DMS79 (cell line): ENCODE results near the gene EPHA5.

Experiments used
- DNase-seq: peaks from one replicate; lab custom pipeline; 2025; lab: John Stamatoyannopoulos, UW

Gene EPHA5

GRCh38 chr4:65498606-65499005 is 171.7 kb downstream of the EPHA5 start:
- no peak for DNase-seq

- no peak for DNase-seq
These were observed 174.8 kb downstream of the EPHA5 start for GRCh38 chr4:65495439-65495838.

GRCh38 chr4:65482410-65482809 is 187.9 kb downstream of the EPHA5 start:
- DNase-seq: no peak

- no peak for DNase-seq
These were observed 197.8 kb downstream of the EPHA5 start for GRCh38 chr4:65472531-65472930.

- DNase-seq: no peak
These were observed 203.1 kb downstream of the EPHA5 start for GRCh38 chr4:65467068-65467680.

GRCh38 chr4:65461781-65462180 is 208.5 kb downstream of the EPHA5 start:
- no peak for DNase-seq

GRCh38 chr4:65457011-65457410 is 213.3 kb downstream of the EPHA5 start:
- DNase-seq: no peak

- DNase-seq: no peak
These were observed 213.7 kb downstream of the EPHA5 start for GRCh38 chr4:65456579-65456978.

GRCh38 chr4:65453398-65453797 is 216.9 kb downstream of the EPHA5 start:
- no peak for DNase-seq

GRCh38 chr4:65450899-65451298 is 219.4 kb downstream of the EPHA5 start:
- DNase-seq: no peak

- no peak for DNase-seq
These were observed 233.2 kb downstream of the EPHA5 start for GRCh38 chr4:65437102-65437501.

GRCh38 chr4:65422109-65422508 is 248.2 kb downstream of the EPHA5 start:
- DNase-seq: no peak

- no peak for DNase-seq
These were observed 250.3 kb downstream of the EPHA5 start for GRCh38 chr4:65420036-65420435.

GRCh38 chr4:65416891-65417290 is 253.4 kb downstream of the EPHA5 start:
- no peak for DNase-seq

- no peak for DNase-seq
These were observed 262.8 kb downstream of the EPHA5 start for GRCh38 chr4:65407483-65407882.

GRCh38 chr4:65401083-65401482 is 269.2 kb downstream of the EPHA5 start:
- DNase-seq: no peak

- DNase-seq: no peak
These were observed 271.2 kb downstream of the EPHA5 start for GRCh38 chr4:65399084-65399483.

- no peak for DNase-seq
These were observed 277.2 kb downstream of the EPHA5 start for GRCh38 chr4:65393078-65393477.

- DNase-seq: no peak
These were observed 277.8 kb downstream of the EPHA5 start for GRCh38 chr4:65392488-65392887.

- DNase-seq: no peak
These were observed 278.5 kb downstream of the EPHA5 start for GRCh38 chr4:65391814-65392213.

- no peak for DNase-seq
These were observed 278.9 kb downstream of the EPHA5 start for GRCh38 chr4:65391382-65391781.

GRCh38 chr4:65386927-65387326 is 283.4 kb downstream of the EPHA5 start:
- no peak for DNase-seq

GRCh38 chr4:65383589-65384305 is 286.5 kb downstream of the EPHA5 start:
- DNase-seq: no peak

GRCh38 chr4:65381648-65382047 is 288.6 kb downstream of the EPHA5 start:
- DNase-seq: no peak
